HG03442 (cell line): ENCODE data around the gene PKHD1.
"Not testable (repeated sequence)": the region's sequence is repeated elsewhere in the genome, so short reads cannot be mapped to it uniquely, and the experiment has no call there.

Experiments
- ATAC-seq: cut with Tn5 transposase; IDR thresholded peaks from one replicate; pipeline ENCODE4 v1.9.1; 2021; ENCODE audit warnings: mild to moderate bottlenecking, moderate library complexity; ENCODE audit not compliant: unreplicated experiment

PKHD1 gene

DNA sequence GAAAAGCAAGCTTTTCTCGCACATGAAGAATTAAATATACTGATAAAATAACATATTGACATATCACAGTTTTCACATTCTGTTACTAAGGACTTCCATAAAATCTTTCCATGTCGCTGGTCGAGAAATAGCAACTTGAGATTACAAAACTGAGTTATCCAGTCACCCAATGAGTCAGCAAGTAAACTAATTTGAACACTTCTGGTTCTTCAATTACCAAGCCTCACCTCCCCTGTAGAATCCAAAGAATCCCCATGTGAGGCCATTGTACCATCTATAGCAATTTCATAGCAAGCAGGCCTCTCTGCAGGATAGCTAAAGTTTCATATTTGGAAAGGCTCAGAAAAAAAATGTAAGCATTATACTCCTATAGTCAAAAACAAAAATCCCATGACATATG is 87.3 kb downstream of the PKHD1 start:
- ATAC-seq: no peak

DNA sequence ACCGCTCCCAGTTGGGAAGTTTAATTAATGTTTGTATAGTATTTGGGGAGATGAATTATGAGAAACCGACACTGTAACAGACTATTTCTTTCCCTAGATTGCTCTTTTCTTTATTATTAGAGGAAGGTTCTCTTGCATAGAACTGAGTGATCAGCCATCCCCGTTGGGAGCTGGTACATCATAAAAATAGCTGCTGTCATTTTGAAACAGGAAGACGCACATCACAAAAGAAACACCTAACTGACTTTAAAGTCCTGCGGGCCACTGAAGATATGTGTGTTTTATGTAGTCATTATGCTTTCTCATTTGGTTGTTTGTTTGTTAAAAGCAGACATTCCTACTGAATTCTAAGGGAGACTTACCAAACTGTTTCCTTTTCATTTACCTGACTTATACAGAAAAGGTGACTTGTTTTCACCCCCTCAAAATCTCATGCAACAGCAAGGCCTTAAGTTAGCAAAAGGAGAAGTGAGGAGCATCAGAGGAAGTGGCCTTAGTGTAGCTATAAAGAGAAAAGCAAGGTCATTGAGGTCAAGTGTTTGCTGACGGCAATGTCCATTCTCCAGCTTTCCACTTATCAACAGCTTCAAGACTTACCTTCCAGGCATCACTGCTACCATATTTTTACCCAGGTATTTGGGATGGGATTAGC is 91.0 kb downstream of the PKHD1 start:
- peak; percentile 90 for ATAC-seq

DNA sequence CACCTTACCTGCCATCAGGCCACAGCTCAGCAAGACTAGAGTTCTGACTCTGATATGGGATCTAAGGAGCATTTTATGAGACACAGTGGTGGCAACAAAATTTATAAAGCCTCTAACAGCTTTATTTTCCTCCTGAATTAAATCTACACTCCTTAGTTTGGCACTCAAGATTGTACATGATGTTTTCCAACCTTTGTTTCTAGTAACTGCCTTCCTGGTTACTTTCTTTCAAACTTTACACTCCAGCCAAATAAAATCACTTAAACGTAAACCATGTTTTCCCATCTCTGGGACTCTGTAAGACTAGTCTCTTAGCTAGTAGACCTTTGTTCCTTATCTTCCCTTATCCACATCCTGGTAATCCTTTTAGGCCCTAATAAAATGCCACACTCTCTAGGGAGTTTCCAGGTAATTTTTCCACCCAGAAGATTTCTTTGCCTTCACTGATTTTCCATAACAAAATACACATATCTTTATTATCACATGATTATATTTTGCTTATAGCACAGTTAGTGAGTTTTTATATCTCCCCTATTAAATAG is 92.1 kb downstream of the PKHD1 start:
- ATAC-seq: no peak

DNA sequence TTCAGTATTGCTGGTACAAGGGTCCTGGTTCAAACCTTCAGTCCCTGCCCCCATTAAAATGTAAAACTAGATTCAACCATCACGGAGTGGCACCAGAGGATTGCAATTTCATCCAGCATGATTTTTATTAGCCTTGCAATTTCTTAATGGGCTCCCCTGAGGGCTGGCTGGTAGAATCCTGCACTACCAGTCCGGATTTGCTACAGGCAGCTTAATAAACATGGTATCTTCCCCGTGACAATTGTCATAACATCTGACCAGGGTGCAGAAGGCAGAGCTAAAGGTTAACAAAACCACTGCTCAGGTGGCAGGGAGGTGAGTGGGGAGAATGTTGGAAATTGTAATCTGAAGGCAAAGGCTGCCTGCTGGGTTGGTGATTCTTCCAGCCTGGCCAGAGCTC is 94.5 kb downstream of the PKHD1 start:
- ATAC-seq: no peak

DNA sequence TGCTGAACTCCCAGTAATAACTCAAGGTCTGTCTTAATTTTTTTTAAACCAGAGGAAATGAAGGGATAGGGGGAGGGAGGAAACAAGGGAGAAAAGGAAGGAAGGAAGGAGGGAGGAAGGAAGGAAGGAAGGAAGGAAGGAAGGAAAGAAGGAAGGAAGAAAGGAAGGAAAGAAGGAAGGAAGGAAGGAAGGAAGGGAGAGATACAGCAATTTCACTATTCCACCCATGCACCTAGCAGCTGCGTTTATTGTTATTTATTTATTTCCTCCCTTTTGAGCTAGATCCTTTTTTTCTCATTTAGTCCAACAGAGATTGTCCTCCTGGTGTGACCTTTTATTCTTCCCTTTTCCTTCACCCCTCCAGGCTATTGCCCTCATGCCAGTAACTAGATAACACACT is 97.6 kb downstream of the PKHD1 start:
- ATAC-seq: no peak

DNA sequence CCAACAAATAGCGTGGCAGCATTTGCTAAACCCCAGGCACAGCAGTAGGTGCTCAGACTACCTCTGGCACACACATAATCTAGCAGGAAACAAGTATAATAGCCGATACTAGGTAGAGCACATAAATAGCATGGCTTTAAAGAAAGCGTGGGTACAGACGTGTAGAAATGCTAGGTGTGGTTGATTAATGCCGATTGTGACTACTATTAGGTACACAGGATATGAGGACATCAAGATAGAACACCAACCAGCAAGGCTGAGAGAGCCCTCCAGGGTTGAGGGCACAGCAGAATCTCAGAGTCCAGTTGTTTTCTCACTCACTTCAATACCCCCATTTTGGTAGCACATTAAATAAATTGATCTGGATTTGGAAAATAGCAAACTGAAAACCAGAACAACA is 100.5 kb downstream of the PKHD1 start:
- ATAC-seq: no peak

DNA sequence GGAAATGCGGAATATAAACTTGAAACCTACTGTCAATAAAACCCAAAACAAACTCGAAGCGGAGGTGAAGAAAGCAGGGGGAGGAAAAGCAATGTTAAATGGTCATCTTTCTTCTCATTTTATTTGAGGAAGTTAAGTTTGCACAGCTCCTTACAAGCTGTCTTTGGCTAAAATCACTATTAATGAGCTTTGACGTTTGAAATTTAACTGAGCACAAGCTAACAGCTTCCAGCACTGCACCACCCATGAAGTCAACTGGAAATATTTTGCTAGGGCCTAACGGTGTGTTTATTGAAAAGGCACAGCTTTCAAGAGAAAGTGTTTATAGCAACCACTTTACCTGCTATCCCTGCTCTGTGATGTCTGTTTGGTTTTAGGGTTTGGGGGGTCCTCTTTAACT is 103.8 kb downstream of the PKHD1 start:
- no peak for ATAC-seq

DNA sequence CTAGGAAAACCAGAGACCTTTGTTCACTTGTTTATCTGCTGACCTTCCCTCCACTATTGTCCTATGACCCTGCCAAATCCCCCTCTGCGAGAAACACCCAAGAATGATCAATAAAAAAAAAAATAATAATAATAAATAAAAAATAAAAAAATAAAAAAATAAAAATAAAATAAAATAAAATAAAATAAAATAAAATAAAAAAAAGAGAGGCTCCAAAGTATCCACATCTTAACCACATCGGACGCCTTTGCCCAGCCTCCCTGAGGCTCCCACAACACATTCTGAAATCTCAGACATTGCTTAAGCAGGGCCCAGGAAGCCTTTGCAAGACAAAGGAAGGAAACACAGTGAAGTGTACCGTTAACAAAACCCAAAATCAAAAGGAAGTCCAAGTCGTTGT is 104.7 kb downstream of the PKHD1 start:
- not testable (repeated sequence) for ATAC-seq

DNA sequence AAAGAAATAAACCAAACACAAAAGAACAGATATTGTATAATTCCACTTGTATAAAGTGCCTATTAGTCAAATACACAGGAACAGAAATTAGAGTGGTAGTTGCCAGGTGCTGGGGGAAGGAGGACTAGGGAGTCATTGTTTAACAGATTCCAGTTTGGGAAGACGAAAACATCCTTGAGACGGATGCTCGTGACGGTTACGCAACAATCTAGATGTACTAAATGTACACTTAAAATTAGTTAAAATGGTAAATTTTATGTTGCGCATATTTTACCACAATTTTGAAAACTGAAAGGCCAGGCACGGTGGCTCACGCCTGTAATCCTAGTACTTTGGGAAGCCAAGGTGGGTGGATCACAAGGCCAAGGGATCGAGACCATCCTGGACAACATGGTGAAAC is 111.0 kb downstream of the PKHD1 start:
- no peak for ATAC-seq

DNA sequence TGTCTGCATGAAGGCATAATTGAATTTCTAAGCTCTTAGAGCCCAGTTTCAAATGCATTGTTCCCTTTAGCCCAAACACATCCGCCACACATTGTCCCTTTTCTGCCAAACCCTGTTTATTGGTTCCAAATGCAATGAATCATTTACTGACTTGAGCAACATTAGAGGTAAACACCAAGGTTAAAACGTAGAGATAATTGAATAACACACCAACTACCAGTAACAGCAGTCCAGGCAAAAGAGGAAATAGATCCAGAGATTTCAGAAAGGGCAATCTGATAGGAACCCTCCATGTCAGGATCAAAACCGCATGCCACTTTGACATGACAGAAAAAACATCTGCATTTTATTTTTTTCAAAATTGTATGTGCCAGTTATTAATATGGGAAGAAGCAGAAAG is 114.8 kb downstream of the PKHD1 start:
- ATAC-seq: no peak

DNA sequence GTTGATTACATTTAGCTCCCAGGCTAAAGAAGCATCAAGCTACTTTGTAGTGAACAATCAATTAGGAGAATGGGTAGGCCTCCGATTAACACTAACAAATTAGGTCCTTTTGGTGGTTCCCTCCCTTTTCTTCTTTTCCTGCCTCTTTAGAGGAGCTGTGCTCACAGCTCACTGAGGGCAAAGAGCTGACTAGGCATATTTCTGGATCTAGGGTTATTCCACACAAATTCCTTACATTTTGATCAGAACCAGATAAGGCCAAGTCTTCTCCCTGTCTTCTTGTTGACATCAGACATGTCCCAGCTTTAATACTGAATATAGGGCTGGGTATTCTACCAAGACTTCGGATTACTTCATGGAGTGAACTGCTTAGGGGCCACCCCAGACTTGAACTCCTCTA is 119.1 kb downstream of the PKHD1 start:
- ATAC-seq: no peak

DNA sequence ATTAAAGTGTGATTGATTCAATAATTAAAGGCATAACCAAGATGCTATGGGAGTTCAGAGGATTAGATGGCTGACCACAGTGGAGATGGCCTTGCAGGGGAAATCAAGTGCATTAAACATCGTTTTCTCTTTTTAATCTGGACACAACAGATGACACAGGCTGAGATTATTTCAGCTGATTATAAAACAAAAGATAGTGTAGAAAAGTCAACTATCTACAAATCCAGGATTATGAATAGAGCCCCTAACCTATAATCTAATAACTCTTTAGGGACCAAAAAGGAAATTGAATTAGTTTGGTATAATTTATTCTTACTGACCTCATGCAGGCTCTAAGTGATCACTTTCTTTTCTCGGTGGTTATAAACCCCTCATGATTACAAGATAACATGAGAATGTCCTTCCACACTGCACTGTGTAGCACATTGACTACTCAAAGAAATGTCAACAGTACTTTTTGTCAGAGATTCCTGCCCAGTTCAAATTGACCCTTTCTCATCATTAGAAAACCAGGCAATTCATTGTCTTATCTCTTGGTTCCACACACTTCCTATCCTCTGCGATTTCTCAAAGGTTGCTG is 122.1 kb downstream of the PKHD1 start:
- no peak for ATAC-seq

DNA sequence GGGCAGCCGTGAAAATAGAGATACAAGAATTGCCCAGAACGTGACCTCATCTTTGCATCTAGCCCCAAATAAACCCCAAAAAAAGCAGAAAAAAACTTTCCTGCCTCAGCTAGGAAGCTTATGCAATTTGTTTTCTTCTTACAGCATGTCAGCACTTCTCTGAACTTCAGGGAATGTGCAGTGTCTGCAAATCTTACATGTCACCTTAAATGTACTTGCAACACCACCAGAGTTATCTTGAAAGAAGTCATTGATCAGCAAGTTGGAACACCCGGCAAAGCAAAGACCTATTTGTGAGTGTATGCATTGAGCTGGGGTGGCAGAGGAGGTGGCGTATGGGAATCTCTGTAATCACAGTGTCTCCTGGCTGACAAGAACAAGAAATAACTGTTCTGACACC is 123.4 kb downstream of the PKHD1 start:
- no peak for ATAC-seq

DNA sequence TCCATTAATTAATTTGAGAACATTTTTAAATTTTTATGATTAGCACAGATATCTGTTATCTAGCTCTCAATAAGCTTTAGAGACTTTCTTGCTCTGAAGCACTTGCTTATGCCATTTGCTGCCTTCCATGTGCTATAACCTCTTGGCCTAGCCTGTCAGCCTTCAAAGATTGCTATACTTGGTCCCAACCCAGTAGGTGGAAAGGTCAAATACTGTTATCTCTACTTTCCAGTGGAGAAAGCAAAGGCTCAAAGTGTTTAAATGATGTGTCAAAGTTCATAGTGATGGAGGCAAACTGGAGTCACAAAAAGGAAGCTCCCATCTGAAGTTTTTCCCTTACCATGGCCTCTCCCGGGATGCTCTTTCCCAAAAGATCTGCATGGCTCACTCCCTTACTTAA is 125.1 kb downstream of the PKHD1 start:
- no peak for ATAC-seq

DNA sequence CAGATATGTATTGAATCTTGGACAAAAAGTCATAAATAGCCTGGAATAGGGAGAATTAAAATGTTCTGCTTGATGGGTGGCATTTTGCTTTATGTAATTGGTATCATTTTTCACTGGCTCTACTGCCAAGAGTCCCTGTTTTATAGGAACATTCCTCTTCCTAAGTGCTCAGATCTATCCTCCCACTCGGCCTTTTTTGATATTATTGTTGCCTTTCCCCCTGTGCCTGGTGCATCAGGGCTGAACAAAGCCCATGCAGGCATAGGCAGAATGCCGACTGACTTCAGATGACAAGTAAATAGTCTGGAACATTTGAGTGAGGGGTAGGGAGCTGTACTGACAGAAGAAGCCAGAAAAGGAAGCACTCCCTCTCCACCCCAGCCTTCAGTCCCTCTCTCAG is 127.0 kb downstream of the PKHD1 start:
- no peak for ATAC-seq

DNA sequence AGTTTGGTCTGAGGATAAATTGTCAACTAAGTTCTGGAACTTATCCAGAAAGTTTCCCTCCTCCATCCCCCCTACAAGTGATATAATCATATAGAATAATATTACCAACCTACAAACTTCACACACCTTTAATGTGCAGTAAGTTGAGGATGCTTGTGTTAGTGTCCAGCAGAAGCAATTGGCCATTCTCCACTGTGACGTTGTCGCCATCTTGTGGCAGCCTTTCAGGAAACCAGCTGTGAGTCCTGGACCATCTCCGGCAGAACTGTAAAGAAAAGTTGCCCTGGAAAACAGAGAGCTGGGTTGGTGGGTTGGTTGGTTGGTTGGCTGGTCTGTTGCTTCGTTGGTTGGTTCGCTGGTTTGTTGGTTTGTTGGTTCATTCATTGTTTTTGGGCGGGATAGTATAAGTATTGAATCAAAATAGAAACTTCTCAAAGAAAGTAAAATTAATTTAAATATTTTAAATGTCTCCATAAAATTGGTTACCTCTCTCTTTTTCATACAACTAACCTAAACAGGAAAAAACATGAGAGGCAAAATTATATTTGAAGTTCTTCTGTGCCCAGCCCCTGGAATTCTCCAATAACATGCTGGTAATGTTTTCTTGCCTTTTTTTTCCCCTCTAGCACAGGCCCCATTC is 127.5 kb downstream of the PKHD1 start:
- ATAC-seq: peak; percentile 72

DNA sequence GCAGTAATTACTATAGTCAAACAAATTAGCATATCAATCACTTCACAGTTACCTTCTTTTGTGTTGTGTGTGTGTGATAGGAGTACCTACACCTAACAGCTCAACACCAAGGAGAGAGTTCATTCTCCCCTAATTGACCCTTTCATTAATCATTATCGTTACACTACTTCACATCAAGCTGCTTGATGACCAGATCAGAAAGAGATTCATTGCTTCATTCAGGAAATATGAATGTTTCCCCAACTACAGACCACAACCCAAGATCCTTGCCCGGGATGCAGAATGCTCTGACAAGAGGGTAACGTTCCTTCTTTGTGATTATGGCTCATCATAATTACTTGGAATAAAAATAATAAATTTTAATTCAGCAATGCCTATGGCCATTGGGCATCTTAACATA is 132.7 kb downstream of the PKHD1 start:
- no peak for ATAC-seq

DNA sequence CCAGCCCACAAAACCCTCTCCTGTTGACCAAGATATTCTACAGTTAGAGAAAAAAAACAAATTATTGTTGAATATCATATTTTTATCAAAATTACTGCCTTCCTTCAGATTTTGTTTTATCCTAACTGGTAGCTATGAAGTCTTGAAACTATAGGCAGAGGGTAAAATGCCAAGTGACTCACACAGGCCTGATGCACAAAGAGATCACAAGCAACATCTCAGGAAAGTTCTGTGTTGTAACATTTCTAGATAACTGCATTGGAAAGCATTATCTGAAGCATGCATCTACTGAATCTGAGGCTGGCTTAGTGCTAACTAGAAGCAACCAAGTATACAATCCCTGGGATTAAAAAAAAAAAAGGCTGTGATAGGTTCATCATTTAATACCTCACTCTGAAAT is 134.2 kb downstream of the PKHD1 start:
- no peak for ATAC-seq

DNA sequence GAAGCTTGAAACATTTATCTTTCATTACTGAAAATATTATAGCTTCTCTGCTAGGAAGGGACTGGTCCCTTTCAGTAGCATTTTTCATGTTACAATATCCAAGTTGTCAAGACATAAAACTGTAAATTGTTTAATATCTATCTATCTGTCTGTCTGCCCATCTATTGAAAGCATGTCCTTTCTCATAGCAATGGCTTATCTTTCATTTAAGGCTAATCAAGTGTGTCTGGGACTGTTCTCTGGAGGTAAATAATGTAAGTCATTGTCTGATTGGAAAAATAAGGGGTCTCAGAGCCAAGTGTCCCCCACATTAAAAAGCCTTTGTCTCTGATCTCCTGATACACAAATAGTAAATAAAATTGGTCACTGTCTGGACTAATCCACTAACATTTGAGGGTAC is 135.5 kb downstream of the PKHD1 start:
- no peak for ATAC-seq

DNA sequence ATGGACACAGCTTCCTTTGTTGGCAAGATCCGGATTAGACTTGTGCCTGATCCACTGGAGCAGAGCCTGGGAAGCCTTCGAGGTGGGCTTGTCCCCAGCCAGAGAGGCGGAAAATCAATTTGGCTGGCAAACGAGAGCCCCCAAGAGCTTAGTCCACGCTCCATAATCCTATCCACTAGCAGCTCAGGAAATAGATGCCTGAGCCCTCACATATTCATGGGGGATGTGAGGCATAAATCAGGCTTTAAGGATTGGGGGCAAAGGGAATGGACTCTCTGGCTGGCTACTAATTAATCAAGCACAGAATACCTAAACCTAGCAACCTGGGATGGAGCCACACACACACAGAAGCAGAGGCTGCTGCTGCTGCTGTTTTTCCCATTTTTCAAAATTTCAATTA is 137.9 kb downstream of the PKHD1 start:
- no peak for ATAC-seq

DNA sequence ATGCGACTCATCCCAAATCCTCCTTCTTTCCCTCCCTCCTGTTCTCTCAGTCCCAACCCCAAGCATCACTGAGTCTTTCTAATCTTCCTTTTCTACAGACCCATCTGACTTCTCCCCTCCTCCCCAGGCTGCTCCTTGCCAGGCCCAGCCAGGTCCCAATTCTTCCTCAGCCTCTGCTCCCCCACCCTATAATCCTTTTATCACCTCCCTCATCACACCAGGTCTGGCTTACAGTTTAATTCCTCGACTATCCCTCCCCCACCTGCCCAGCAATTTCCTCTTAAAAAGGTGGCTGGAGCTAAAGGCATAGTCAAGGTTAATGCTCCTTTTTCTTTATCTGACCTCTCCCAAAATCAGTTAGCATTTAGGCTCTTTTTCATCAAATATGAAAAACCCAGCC is 147.7 kb downstream of the PKHD1 start:
- not testable (repeated sequence) for ATAC-seq

DNA sequence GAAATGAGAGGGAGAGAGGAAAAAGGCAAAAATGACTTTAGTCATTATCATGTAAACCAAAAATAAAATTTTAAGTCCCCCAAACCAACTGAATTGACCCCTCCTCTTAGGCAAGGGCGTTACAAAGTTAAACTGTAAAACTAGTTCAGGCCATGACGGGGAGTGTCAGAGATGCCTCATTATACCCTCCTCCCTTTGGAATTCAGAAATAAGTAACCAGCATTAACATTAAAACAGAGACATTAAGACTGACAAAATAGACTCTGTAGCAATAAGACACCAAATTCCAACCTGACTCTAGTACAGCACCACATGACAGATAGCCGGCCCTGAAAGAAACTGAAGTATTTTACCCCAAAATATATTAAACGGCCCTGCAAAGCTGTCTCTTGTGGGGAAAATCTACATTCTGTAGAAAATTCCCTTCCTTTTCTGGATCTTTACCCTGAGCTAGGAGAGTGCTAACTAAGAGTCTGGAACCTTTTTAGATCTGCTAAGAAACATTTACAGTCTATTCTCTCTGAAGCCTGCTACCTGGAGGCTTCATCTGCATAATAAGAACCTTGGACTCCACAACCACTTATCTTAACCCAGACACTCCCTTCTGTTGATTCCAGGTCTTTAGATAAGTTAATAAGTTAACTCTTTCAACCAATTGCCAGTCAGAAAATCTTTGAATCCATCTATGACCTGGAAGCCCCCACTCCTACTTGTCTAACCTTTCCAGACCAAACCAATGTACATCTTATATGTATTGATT is 150.7 kb downstream of the PKHD1 start:
- no peak for ATAC-seq
